Measurements from ENCODE around the gene PPIG. TPM values are rescaled to one million over a fixed set of nuclear protein-coding genes. Genes with fewer than 3 reads are reported as not detected.
"Not testable (repeated sequence)": the region's sequence is repeated elsewhere in the genome, so short reads cannot be mapped to it uniquely, and the experiment has no call there.

PPIG gene
- total and polyA plus RNA-seq, 7 donors = 25.7 to 54.0 (median 41.3) TPM

GRCh38 chr2:169571571-169571970, 12.6 kb upstream of the PPIG start:
- no peak overlapping the region for H3K4me3 ChIP-seq
- no peaks in the 10 kb centered on the region for H3K9me3 ChIP-seq
- no peaks in the 10 kb centered on the region for H3K27me3 ChIP-seq
- peaks cover 0 to 19% (median 10%) of the 10 kb centered on the region in 4 donors for H3K4me1 ChIP-seq
- intact Hi-C loops (cut with DNase I) = no loop called here
- H3K36me3 ChIP-seq = peaks cover 0 to 3% (median 0%) of the 10 kb centered on the region in 4 donors
- TF ChIP-seq EP300 (IDR thresholded peaks at IDR 0.05) (no peak), POLR2AphosphoS5 (IDR thresholded peaks at IDR 0.05) (no peak), CTCF (IDR thresholded peaks at IDR 0.05) (no peak), POLR2A (IDR thresholded peaks at IDR 0.05) (no peak)
- H3K27ac ChIP-seq = no peak overlapping the region
- no peak for DNase-seq
- WGBS, 2 donors = 78 to 96% methylated on average over 3 of the region's 3 CpGs

GRCh38 chr2:169572189-169572588, 12.0 kb upstream of the PPIG start:
- Histone ChIP-seq H3K9me3 (no peaks in the 10 kb centered on the region), H3K36me3 (peaks cover 0 to 3% (median 0%) of the 10 kb centered on the region in 4 donors), H3K27me3 (no peaks in the 10 kb centered on the region), H3K4me3 (peak overlapping the region in 1 of 4 donors; percentile 79), H3K4me1 (peaks cover 0 to 19% (median 10%) of the 10 kb centered on the region in 4 donors), H3K27ac (no peak overlapping the region)
- no peak for DNase-seq
- 38 to 75% methylated on average over 1 of the region's 1 CpG for WGBS, 2 donors
- intact Hi-C loops (cut with DNase I) = no loop called here
- TF ChIP-seq POLR2AphosphoS5 (IDR thresholded peaks at IDR 0.05) (no peak), EP300 (IDR thresholded peaks at IDR 0.05) (no peak), CTCF (IDR thresholded peaks at IDR 0.05) (no peak), POLR2A (IDR thresholded peaks at IDR 0.05) (no peak)

- peaks cover 0 to 19% (median 10%) of the 10 kb centered on the region in 4 donors for H3K4me1 ChIP-seq
- peaks cover 0 to 3% (median 0%) of the 10 kb centered on the region in 4 donors for H3K36me3 ChIP-seq
- no peaks in the 10 kb centered on the region for H3K27me3 ChIP-seq
- 2 to 16% methylated on average over 2 of the region's 2 CpGs for WGBS, 2 donors
- peak overlapping the region; percentile 55 to 79 (median 70) for H3K4me3 ChIP-seq
- DNase-seq = no peak
- peak overlapping the region in 3 of 4 donors; percentile 66 to 79 (median 74) for H3K27ac ChIP-seq
- TF ChIP-seq EP300 (IDR thresholded peaks at IDR 0.05) (no peak), POLR2AphosphoS5 (IDR thresholded peaks at IDR 0.05) (no peak), CTCF (IDR thresholded peaks at IDR 0.05) (no peak), POLR2A (IDR thresholded peaks at IDR 0.05) (no peak)
- intact Hi-C loops (cut with DNase I) = no loop called here
- no peaks in the 10 kb centered on the region for H3K9me3 ChIP-seq
Observed at GRCh38 chr2:169572821-169573159, 11.4 kb upstream of the PPIG start.

- H3K4me3 ChIP-seq = peak within 1 kb of the TSS; percentile 55 to 79 (median 70)
- H3K27ac ChIP-seq = peak within 1 kb of the TSS; percentile 64 to 79 (median 70)
- H3K4me1 ChIP-seq = peaks cover 0 to 19% (median 10%) of the 10 kb centered on the region in 4 donors
- no peak for TF ChIP-seq POLR2A (IDR thresholded peaks at IDR 0.05)
- TF ChIP-seq POLR2AphosphoS5 (IDR thresholded peaks at IDR 0.05) = peak in 3 of 4 donors; percentile 53 to 81 (median 59)
- no peaks in the 10 kb centered on the region for H3K27me3 ChIP-seq
- H3K9me3 ChIP-seq = no peaks in the 10 kb centered on the region
- DNase-seq = peak; percentile 92
- WGBS, 2 donors = 0% methylated on average over 33 of the region's 33 CpGs
- peaks cover 0 to 3% (median 0%) of the 10 kb centered on the region in 4 donors for H3K36me3 ChIP-seq
- intact Hi-C loops (cut with DNase I) = no loop called here
Observed at GRCh38 chr2:169573160-169573973, 10.8 kb upstream of the PPIG start, which contains the start of gene FASTKD1. TSS of gene FASTKD1 (minus strand) at chr2:169573865. CDS start at chr2:169572029, 1,836 bp downstream.

GRCh38 chr2:169573974-169574299, 10.2 kb upstream of the PPIG start:
- intact Hi-C loops (cut with DNase I) = no loop called here

GRCh38 chr2:169574539-169574938, 9.6 kb upstream of the PPIG start:
- WGBS, 2 donors = 68 to 76% methylated on average over 5 of the region's 5 CpGs
- H3K4me3 ChIP-seq; intact Hi-C loops (cut with DNase I); H3K36me3 ChIP-seq; H3K9me3 ChIP-seq; DNase-seq; H3K27ac ChIP-seq; H3K27me3 ChIP-seq: not testable (repeated sequence)
- peaks cover 0 to 19% (median 10%) of the 10 kb centered on the region in 4 donors for H3K4me1 ChIP-seq

More at GRCh38 chr2:169573974-169574299, 10.2 kb upstream of the PPIG start:
- H3K4me1 ChIP-seq = peaks cover 0 to 19% (median 10%) of the 10 kb centered on the region in 4 donors
- no peak for DNase-seq
- WGBS, 2 donors = 30 to 36% methylated on average over 6 of the region's 6 CpGs
- TF ChIP-seq POLR2A (IDR thresholded peaks at IDR 0.05) (no peak), EP300 (IDR thresholded peaks at IDR 0.05) (no peak), POLR2AphosphoS5 (IDR thresholded peaks at IDR 0.05) (no peak), CTCF (IDR thresholded peaks at IDR 0.05) (no peak)
- H3K27ac ChIP-seq = peak overlapping the region; percentile 64 to 79 (median 70)
- peak overlapping the region; percentile 55 to 79 (median 70) for H3K4me3 ChIP-seq
- peaks cover 0 to 3% (median 0%) of the 10 kb centered on the region in 4 donors for H3K36me3 ChIP-seq
- no peaks in the 10 kb centered on the region for H3K9me3 ChIP-seq
- no peaks in the 10 kb centered on the region for H3K27me3 ChIP-seq

GRCh38 chr2:169575264-169575663, 8.9 kb upstream of the PPIG start:
- H3K9me3 ChIP-seq; DNase-seq; H3K27me3 ChIP-seq; H3K27ac ChIP-seq; H3K36me3 ChIP-seq; H3K4me3 ChIP-seq; intact Hi-C loops (cut with DNase I): not testable (repeated sequence)
- peaks cover 0 to 19% (median 10%) of the 10 kb centered on the region in 4 donors for H3K4me1 ChIP-seq
- WGBS, 2 donors = 93 to 94% methylated on average over 29 to 36 of the region's 36 CpGs

All from sigmoid colon (tissue), 7 donors.